Measurements from ENCODE around the gene NFAM1. TPM values are rescaled to one million over a fixed set of nuclear protein-coding genes. Genes with fewer than 3 reads are reported as not detected.

Gene NFAM1
- total RNA-seq, 2 donors from 2014 or later, result 0.64 to 2.1 TPM

- no peak for TF ChIP-seq CTCF (IDR thresholded peaks at IDR 0.05)
- intact Hi-C loops (cut with DNase I), result no loop called here
Observed at GRCh38 chr22:42383287-42383686, 48.9 kb downstream of the NFAM1 start.

GRCh38 chr22:42380769-42381551 lies 51.2 kb downstream of the NFAM1 start:
- Histone ChIP-seq H3K4me3 (no peak overlapping the region), H3K4me1 (no peaks in the 10 kb centered on the region), H3K27ac (no peak overlapping the region), H3K27me3 (no peaks in the 10 kb centered on the region), H3K9ac (ENCODE audit: low read depth in 2 of 2, low read length in 2 of 2) (no peak overlapping the region), H3K9me3 (no peaks in the 10 kb centered on the region), H3K36me3 (no peaks in the 10 kb centered on the region)
- TF ChIP-seq CTCF (IDR thresholded peaks at IDR 0.05), result no peak
- no peak for DNase-seq
- intact Hi-C loops (cut with DNase I), result no loop called here

More at GRCh38 chr22:42383287-42383686, 48.9 kb downstream of the NFAM1 start:
- no peak for DNase-seq
- no peak overlapping the region for H3K4me3 ChIP-seq
- H3K36me3 ChIP-seq, result no peaks in the 10 kb centered on the region
- H3K27me3 ChIP-seq, result no peaks in the 10 kb centered on the region
- H3K9ac ChIP-seq (ENCODE audit: low read depth in 2 of 2, low read length in 2 of 2), result no peak overlapping the region
- no peaks in the 10 kb centered on the region for H3K9me3 ChIP-seq
- H3K27ac ChIP-seq, result no peak overlapping the region
- no peaks in the 10 kb centered on the region for H3K4me1 ChIP-seq

- no peak for DNase-seq
- Histone ChIP-seq H3K4me3 (no peak overlapping the region), H3K27me3 (no peaks in the 10 kb centered on the region), H3K4me1 (no peaks in the 10 kb centered on the region), H3K27ac (no peak overlapping the region), H3K9ac (ENCODE audit: low read depth in 2 of 2, low read length in 2 of 2) (no peak overlapping the region), H3K9me3 (no peaks in the 10 kb centered on the region), H3K36me3 (no peaks in the 10 kb centered on the region)
- intact Hi-C loops (cut with DNase I), result no loop called here
- no peak for TF ChIP-seq CTCF (IDR thresholded peaks at IDR 0.05)
Observed at GRCh38 chr22:42379966-42380537, 52.2 kb downstream of the NFAM1 start.

GRCh38 chr22:42376711-42377554 lies 55.3 kb downstream of the NFAM1 start:
- Histone ChIP-seq H3K9me3 (no peaks in the 10 kb centered on the region), H3K27me3 (no peaks in the 10 kb centered on the region), H3K9ac (ENCODE audit: low read depth in 2 of 2, low read length in 2 of 2) (no peak overlapping the region), H3K36me3 (no peaks in the 10 kb centered on the region), H3K4me3 (no peak overlapping the region), H3K4me1 (no peaks in the 10 kb centered on the region), H3K27ac (no peak overlapping the region)
- TF ChIP-seq CTCF (IDR thresholded peaks at IDR 0.05), result no peak
- intact Hi-C loops (cut with DNase I), result no loop called here
- peak; percentile 70 for DNase-seq

GRCh38 chr22:42375982-42376381 lies 56.2 kb downstream of the NFAM1 start:
- no peak overlapping the region for H3K9ac ChIP-seq (ENCODE audit: low read depth in 2 of 2, low read length in 2 of 2)
- no peaks in the 10 kb centered on the region for H3K36me3 ChIP-seq
- DNase-seq, result peak; percentile 59
- no peak overlapping the region for H3K4me3 ChIP-seq
- intact Hi-C loops (cut with DNase I), result no loop called here
- H3K27ac ChIP-seq, result no peak overlapping the region
- TF ChIP-seq CTCF (IDR thresholded peaks at IDR 0.05), result no peak
- no peaks in the 10 kb centered on the region for H3K4me1 ChIP-seq
- no peaks in the 10 kb centered on the region for H3K27me3 ChIP-seq
- no peaks in the 10 kb centered on the region for H3K9me3 ChIP-seq

Data from colonic mucosa (tissue), 4 donors.